HG02970 (cell line): ENCODE results near the gene LHFPL4.

Experiments used
- ATAC-seq: cut with Tn5 transposase; IDR thresholded peaks from one replicate; pipeline ENCODE4 v1.9.1; 2021; ENCODE audit warnings: mild to moderate bottlenecking, moderate library complexity, moderate number of reproducible peaks; ENCODE audit not compliant: unreplicated experiment, low FRiP score

Gene LHFPL4

DNA sequence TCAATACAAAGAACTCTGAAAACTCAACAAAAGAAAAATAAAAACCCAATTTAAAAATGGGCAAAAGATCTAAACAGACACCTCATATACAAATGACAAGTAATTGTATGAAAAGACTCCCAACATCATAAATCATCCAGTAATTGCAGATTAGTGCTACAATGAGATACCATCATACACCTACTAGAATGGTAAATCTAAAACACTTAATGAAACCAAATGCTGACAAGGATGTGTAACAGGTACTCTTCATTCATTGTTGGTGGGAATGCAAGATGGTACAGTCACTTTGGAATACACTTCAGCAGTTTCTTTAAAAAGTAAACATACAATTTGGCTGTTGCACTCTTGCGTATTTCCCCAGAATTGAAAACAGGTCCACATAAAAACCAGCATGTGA is 68.4 kb downstream of the LHFPL4 start:
- ATAC-seq = no peak

GRCh38 chr3:9480265-9480664 is 73.4 kb downstream of the LHFPL4 start:
- no peak for ATAC-seq

- no peak for ATAC-seq
These were observed 76.7 kb downstream of the LHFPL4 start for GRCh38 chr3:9476935-9477334.

- ATAC-seq = no peak
These were observed 79.1 kb downstream of the LHFPL4 start for GRCh38 chr3:9474482-9474881.

- no peak for ATAC-seq
These were observed 80.0 kb downstream of the LHFPL4 start for GRCh38 chr3:9473496-9474065.

- ATAC-seq = no peak
These were observed 83.6 kb downstream of the LHFPL4 start for GRCh38 chr3:9469986-9470385.

- ATAC-seq = no peak
These were observed 85.2 kb downstream of the LHFPL4 start for GRCh38 chr3:9468460-9468859.

DNA sequence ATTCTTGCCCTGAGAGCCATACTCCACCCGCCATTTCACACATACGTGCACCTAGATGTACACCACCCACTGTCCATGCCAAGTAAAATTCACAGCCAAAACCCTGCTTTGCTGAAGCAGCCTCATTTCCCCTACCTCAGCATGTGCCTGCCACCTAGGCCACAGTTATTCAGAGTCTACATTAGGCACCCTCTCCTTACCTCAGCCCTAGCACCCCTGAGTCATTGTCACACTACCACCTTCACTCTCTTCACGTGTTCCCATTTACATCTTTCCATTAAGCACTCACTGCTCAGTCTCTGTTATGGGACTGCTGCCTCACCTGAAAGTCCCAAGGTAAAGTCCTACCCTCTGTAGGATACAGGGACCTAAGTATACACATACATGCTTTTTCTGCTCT is 86.2 kb downstream of the LHFPL4 start:
- no peak for ATAC-seq

GRCh38 chr3:9455596-9456131 is 98.0 kb downstream of the LHFPL4 start:
- ATAC-seq = no peak

- ATAC-seq = no peak
These were observed 101.2 kb downstream of the LHFPL4 start for GRCh38 chr3:9452417-9452816.

DNA sequence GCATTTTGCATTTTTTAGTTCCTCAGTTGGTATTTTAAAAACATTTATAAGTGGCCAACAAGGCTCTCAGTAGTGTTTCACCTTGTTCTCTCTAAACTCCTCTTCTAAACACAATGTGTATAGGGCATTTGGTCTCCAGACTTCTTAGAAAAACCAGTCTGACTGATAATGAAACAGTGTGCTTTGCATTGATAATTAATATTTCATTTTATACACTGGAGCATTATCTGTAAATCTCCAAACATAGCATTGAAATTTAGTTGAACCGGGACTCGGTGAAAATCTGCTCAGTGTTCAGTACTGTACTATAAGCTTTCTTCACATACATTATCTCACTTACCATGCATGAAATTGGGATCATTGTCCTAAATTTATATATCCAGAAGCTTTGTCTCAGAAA is 102.6 kb downstream of the LHFPL4 start:
- no peak for ATAC-seq

DNA sequence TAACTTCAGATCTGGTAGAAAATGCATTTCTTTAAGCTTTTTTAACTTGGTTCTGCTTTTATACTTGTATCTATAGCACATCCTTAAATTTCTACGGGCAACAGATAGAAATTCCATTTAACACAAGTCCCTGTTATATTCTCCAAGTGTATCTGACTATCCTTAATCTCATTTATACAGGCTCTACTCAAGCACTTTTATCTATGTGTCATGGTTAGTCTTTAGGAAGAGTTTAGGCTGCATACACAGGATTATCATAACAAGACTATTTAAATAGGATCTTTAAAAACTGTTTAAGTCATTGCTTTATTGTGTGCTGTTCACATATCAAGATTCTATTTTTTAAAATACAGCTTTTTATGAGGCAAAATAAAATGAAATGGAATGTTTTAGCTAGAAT is 103.5 kb downstream of the LHFPL4 start:
- no peak for ATAC-seq

- no peak for ATAC-seq
These were observed 105.0 kb downstream of the LHFPL4 start for GRCh38 chr3:9448643-9449042.
